IPS DF 4.7 (cell line): Measurements from ENCODE around the gene BICDL2.

Experiments used
- DNase-seq: peaks from one replicate; pipeline ENCODE4 v3.0.0-alpha.2; 2013; ENCODE audit warnings: low spot score; ENCODE audit errors: extremely low read depth

BICDL2 gene

GRCh38 chr16:3012246-3012645, 24.5 kb downstream of the BICDL2 start:
- DNase-seq: no peak

GRCh38 chr16:3010510-3010909, 26.2 kb downstream of the BICDL2 start:
- no peak for DNase-seq

- DNase-seq: no peak
These were observed 27.0 kb downstream of the BICDL2 start for GRCh38 chr16:3009568-3010390.

GRCh38 chr16:3008690-3009037, 28.1 kb downstream of the BICDL2 start:
- DNase-seq: no peak

GRCh38 chr16:3007957-3008689, 28.6 kb downstream of the BICDL2 start:
- DNase-seq: no peak

GRCh38 chr16:3007059-3007956, 29.4 kb downstream of the BICDL2 start:
- no peak for DNase-seq

- no peak for DNase-seq
These were observed 31.9 kb downstream of the BICDL2 start for GRCh38 chr16:3004781-3005284.

- DNase-seq: no peak
These were observed 32.4 kb downstream of the BICDL2 start for GRCh38 chr16:3004319-3004718.

- DNase-seq: no peak
These were observed 33.0 kb downstream of the BICDL2 start for GRCh38 chr16:3003582-3004270.

- DNase-seq: no peak
These were observed 35.4 kb downstream of the BICDL2 start for GRCh38 chr16:3001316-3001715.

GRCh38 chr16:3000540-3000939, 36.2 kb downstream of the BICDL2 start:
- DNase-seq: no peak

- no peak for DNase-seq
These were observed 36.8 kb downstream of the BICDL2 start for GRCh38 chr16:2999929-3000328.

- DNase-seq: no peak
These were observed 40.4 kb downstream of the BICDL2 start for GRCh38 chr16:2996298-2996697.

GRCh38 chr16:2992383-2993081, 44.2 kb downstream of the BICDL2 start:
- DNase-seq: no peak

- no peak for DNase-seq
These were observed 45.0 kb downstream of the BICDL2 start for GRCh38 chr16:2991566-2992261.

- DNase-seq: no peak
These were observed 45.9 kb downstream of the BICDL2 start for GRCh38 chr16:2990891-2991290.

- DNase-seq: no peak
These were observed 48.1 kb downstream of the BICDL2 start for GRCh38 chr16:2988590-2989099.

GRCh38 chr16:2987833-2988232, 48.9 kb downstream of the BICDL2 start:
- no peak for DNase-seq

GRCh38 chr16:2987286-2987685, 49.5 kb downstream of the BICDL2 start:
- no peak for DNase-seq
